Endodermal cell (in vitro differentiated cells): ENCODE results near the gene RAD9A. TPM values are rescaled to one million over a fixed set of nuclear protein-coding genes. Genes with fewer than 3 reads are reported as not detected.

Experiments used
- DNase-seq: peaks from one replicate; pipeline ENCODE4 v3.0.0-alpha.2; 2017
- H3K27ac ChIP-seq: 2 replicates; pipeline ENCODE4 v1.5.1; 2013; ENCODE audit warnings: mild to moderate bottlenecking, low read depth, low read length, moderate library complexity
- H3K27me3 ChIP-seq: 2 replicates; pipeline ENCODE4 v1.6.1; 2013; ENCODE audit warnings: mild to moderate bottlenecking, low read length, moderate library complexity; ENCODE audit not compliant: insufficient read depth, control insufficient read depth, poor library complexity, severe bottlenecking
- H3K36me3 ChIP-seq: 2 replicates; pipeline ENCODE4 v1.7.0; 2013; ENCODE audit warnings: mild to moderate bottlenecking, low read length, moderate library complexity; ENCODE audit not compliant: control insufficient read depth, insufficient read depth
- H3K4me1 ChIP-seq: one replicate; pipeline ENCODE4 v1.7.0; 2013; ENCODE audit warnings: low read length; ENCODE audit not compliant: control insufficient read depth, insufficient read depth
- H3K4me3 ChIP-seq: 2 replicates; pipeline ENCODE4 v1.5.1; 2013; ENCODE audit warnings: mild to moderate bottlenecking, low read length, moderate library complexity
- H3K9ac ChIP-seq: 2 replicates; pipeline ENCODE4 v1.6.1; 2013; ENCODE audit warnings: mild to moderate bottlenecking, low read length, moderate library complexity; ENCODE audit not compliant: poor library complexity, severe bottlenecking; ENCODE audit errors: extremely low read depth
- H3K9me3 ChIP-seq: 2 replicates; pipeline ENCODE4 v1.6.1; 2013; ENCODE audit warnings: mild to moderate bottlenecking, low read length, moderate library complexity; ENCODE audit not compliant: control insufficient read depth
- H3K27ac Mint-ChIP-seq: 2 replicates; pipeline ENCODE4 v1.8.0; 2020; ENCODE audit warnings: mixed read lengths
- H3K27me3 Mint-ChIP-seq: 2 replicates; pipeline ENCODE4 v1.8.0; 2021; ENCODE audit warnings: mild to moderate bottlenecking, mixed read lengths; ENCODE audit not compliant: insufficient read depth
- H3K36me3 Mint-ChIP-seq: 2 replicates; pipeline ENCODE4 v1.8.0; 2020; ENCODE audit warnings: low read depth, mixed read lengths
- H3K4me1 Mint-ChIP-seq: 2 replicates; pipeline ENCODE4 v1.8.0; 2020; ENCODE audit warnings: mixed read lengths
- H3K4me3 Mint-ChIP-seq: 2 replicates; pipeline ENCODE4 v1.8.0; 2020; ENCODE audit warnings: mild to moderate bottlenecking, moderate library complexity, mixed read lengths
- H3K9me3 Mint-ChIP-seq: 2 replicates; pipeline ENCODE4 v1.8.0; 2020; ENCODE audit warnings: mild to moderate bottlenecking, mixed read lengths
- WGBS, 2 experiments: methylation state at CpG; one replicate each; pipeline versions ENCODE4 v1.1.5 to v1.1.7; 2013; ENCODE audit warnings: missing lambda C conversion rate in 2 of 2, mixed read lengths in 1 of 2; ENCODE audit not compliant: insufficient coverage in 1 of 2, insufficient read length in 1 of 2; 5-methylcytosine and 5-hydroxymethylcytosine counted together
- total RNA-seq, 2 donors: library from RNA; stranded (reverse); fragmentation: NEBNext Ultra II Directional in 1 of 2; extraction: Animal tissue kit (Norgen Biotek cat#: 25700) in 1 of 2; gene quantifications; 2 replicates in 1 of 2; 3 replicates in 1 of 2; pipeline ENCODE4 v1.2.1, GENCODE V29; 2021
- TF ChIP-seq, protein P1 (sequence below): fragments of 200-600 bp; sonication (generic); conservative IDR thresholded peaks from 2 replicates; pipeline ENCODE4 v1.5.0; 2021; ENCODE audit warnings: antibody characterized with exemption, mild to moderate bottlenecking

The RAD9A gene
- total RNA-seq, 2 donors from 2014 or later = 28.3 to 41.4 TPM

DNA sequence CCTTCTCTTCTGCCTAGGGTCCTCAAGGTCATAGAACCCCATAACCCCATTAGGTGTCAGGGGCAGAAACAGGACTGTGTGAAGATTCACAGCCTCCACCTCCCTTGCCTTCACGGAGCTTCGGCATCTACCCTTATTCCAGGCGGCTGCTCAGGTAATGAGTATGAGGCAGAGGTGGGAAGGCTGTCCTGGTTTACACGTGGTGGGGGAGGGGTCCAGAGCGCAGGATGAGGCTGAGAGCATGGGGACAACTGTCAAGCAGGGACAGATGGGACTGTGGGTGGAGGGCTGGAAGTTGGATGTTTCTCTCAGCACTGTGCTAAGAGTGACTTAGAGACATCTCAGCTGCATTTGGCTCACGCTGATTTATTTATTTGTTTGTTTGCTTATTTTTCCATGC lies 4.3 kb upstream of the RAD9A start:
- Histone ChIP-seq H3K4me3 (no peak overlapping the region), H3K27me3 (peaks cover 9% of the 10 kb centered on the region), H3K9ac (no peak overlapping the region), H3K36me3 (no peaks in the 10 kb centered on the region), H3K9me3 (no peaks in the 10 kb centered on the region), H3K27ac (no peak overlapping the region), H3K4me1 (no peaks in the 10 kb centered on the region)
- no peak overlapping the region for H3K4me3 Mint-ChIP-seq
- TF ChIP-seq, protein P1, sequence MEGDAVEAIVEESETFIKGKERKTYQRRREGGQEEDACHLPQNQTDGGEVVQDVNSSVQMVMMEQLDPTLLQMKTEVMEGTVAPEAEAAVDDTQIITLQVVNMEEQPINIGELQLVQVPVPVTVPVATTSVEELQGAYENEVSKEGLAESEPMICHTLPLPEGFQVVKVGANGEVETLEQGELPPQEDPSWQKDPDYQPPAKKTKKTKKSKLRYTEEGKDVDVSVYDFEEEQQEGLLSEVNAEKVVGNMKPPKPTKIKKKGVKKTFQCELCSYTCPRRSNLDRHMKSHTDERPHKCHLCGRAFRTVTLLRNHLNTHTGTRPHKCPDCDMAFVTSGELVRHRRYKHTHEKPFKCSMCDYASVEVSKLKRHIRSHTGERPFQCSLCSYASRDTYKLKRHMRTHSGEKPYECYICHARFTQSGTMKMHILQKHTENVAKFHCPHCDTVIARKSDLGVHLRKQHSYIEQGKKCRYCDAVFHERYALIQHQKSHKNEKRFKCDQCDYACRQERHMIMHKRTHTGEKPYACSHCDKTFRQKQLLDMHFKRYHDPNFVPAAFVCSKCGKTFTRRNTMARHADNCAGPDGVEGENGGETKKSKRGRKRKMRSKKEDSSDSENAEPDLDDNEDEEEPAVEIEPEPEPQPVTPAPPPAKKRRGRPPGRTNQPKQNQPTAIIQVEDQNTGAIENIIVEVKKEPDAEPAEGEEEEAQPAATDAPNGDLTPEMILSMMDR = no peak
- H3K4me1 Mint-ChIP-seq = peaks cover 22% of the 10 kb centered on the region
- peak; percentile 62 for DNase-seq
- H3K27me3 Mint-ChIP-seq = peaks cover 18% of the 10 kb centered on the region
- WGBS, 2 experiments = 73 to 83% methylated on average over 1 to 6 of the region's 6 CpGs
- no peaks in the 10 kb centered on the region for H3K36me3 Mint-ChIP-seq
- no peaks in the 10 kb centered on the region for H3K9me3 Mint-ChIP-seq
- H3K27ac Mint-ChIP-seq = no peak overlapping the region

DNA sequence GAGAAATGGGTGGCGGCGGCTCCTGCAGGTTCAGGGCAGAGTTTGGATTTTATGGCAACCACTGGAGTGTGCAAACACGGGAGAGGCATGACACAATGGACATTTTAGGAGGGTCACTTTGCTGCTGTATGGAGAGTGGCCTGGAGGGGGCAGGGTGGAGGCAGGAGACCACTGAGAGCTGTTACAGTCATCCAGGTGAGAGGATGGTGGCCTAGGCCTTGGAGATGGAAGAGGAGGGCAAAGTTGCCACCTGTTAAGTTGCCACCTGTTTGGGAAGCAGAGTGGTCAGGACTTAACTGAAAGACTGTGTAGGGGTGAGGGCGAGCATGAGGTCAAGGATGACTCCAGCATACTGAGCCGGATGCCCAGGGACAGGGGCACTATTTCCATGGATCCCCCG lies 2.3 kb upstream of the RAD9A start:
- no peak overlapping the region for H3K4me3 ChIP-seq
- peaks cover 9% of the 10 kb centered on the region for H3K27me3 ChIP-seq
- no peak overlapping the region for H3K9ac ChIP-seq
- no peaks in the 10 kb centered on the region for H3K4me1 ChIP-seq
- DNase-seq = peak; percentile 93
- H3K9me3 ChIP-seq = no peaks in the 10 kb centered on the region
- no peak overlapping the region for H3K27ac ChIP-seq
- H3K27me3 Mint-ChIP-seq = peaks cover 13% of the 10 kb centered on the region
- TF ChIP-seq, protein P1 = peak; percentile 79
- H3K36me3 ChIP-seq = peaks cover 6% of the 10 kb centered on the region
- WGBS, 2 experiments = 76 to 79% methylated on average over 3 to 6 of the region's 6 CpGs
- peaks cover 25% of the 10 kb centered on the region for H3K4me1 Mint-ChIP-seq
- H3K9me3 Mint-ChIP-seq = no peaks in the 10 kb centered on the region
- peak overlapping the region; percentile 41 for H3K4me3 Mint-ChIP-seq
- H3K27ac Mint-ChIP-seq = peak overlapping the region; percentile 44
- peaks cover 5% of the 10 kb centered on the region for H3K36me3 Mint-ChIP-seq

DNA sequence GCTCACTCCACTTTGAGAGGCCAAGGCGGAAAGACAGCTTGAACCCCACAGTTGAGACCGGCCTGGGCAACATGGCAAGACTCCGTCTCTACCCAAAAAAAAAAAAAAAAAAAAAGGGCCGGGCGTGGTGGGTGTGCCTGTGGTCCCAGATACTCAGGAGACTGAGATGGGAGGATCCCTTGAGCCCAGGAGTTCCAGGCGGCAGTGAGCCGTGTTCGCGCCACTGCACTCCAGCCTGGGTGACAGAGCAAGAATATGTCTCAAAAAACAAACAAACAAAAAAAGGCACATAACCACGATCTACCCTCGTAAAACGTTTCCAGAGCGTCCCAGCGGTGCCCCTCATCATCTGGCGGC lies 861 bp upstream of the RAD9A start:
- H3K4me3 Mint-ChIP-seq = peak overlapping the region; percentile 80
- H3K4me1 Mint-ChIP-seq = peaks cover 25% of the 10 kb centered on the region
- Histone ChIP-seq H3K36me3 (peaks cover 12% of the 10 kb centered on the region), H3K9me3 (no peaks in the 10 kb centered on the region), H3K27me3 (no peaks in the 10 kb centered on the region), H3K27ac (peak overlapping the region; percentile 90), H3K9ac (peak overlapping the region; percentile 91), H3K4me1 (no peaks in the 10 kb centered on the region), H3K4me3 (peak overlapping the region; percentile 99)
- TF ChIP-seq, protein P1 = no peak
- no peaks in the 10 kb centered on the region for H3K27me3 Mint-ChIP-seq
- peak overlapping the region; percentile 94 for H3K27ac Mint-ChIP-seq
- H3K36me3 Mint-ChIP-seq = peaks cover 10% of the 10 kb centered on the region
- no peaks in the 10 kb centered on the region for H3K9me3 Mint-ChIP-seq
- WGBS, 2 experiments = 17 to 18% methylated on average over 7 to 13 of the region's 15 CpGs
- no peak for DNase-seq
